Limb (tissue), 2 donors: ENCODE measurements around the gene MYO16.

Source experiments
- DNase-seq, 2 donors: peaks; one replicate each; pipeline ENCODE4 v3.0.0-alpha.2; 2016; ENCODE audit errors: extremely low spot score in 2 of 2

MYO16 gene

DNA sequence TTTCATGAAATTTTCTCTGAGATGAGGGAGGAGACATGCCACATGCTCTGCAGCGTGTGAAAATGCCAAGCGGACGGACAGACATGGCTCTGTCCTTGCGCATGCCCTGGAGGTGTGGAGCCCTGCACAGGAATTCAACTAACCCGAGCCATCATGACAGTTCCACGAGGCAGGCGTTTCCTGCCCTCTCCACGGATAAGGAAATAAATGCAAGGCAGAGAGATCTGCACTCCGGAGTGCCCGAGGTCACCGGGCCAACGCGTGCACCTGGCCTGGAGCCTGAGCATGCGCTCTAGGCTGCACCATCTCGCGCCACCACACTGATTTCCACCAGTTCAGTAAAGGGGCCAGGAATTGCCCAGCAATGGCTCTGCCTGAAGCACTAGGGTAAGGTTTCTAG, 298.2 kb downstream of the MYO16 start:
- DNase-seq: no peak

- DNase-seq: no peak
These were observed 300.3 kb downstream of the MYO16 start for GRCh38 chr13:108929532-108930206.

DNA sequence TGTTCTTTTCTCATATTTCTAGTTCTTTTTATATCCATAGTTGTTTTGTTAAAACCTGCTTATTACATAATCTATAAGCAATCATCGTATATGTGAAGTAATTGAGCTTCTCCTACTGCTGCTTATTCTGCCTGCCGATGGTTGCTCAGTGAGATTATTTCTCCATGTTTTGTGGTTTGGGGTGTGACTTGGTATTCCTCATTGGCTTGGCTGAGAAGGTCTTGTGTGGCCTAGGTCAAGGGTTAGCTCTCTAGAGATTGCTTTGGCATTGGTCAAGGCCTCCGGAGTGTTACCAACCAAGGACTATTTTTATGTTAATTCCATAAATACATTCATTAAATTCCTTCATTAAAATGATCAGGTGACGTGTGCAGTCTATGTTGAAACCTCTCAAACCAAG, 302.8 kb downstream of the MYO16 start:
- DNase-seq: no peak

- peak in 1 of 2 donors; percentile 8 for DNase-seq
These were observed 303.6 kb downstream of the MYO16 start for GRCh38 chr13:108933061-108933460.

DNA sequence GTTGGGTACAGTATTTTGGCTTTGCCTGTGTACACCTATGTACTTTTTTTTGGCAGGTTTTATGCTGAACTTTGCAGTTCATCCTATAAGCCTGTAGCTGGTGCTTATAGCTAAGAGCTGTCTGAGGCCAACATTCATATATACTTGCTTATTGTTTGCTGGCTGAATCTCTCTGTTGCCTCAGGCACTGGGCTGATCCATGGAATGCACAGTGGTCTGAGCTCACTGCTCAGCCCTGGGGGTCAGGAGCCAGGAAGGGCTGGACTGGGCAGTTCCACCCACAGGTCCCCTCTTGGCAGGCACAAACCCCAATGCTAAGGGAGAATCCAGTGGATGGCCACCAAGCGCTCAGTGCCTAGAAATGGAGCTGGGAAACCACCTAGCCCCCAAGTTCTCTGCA, 308.7 kb downstream of the MYO16 start:
- DNase-seq: no peak

GRCh38 chr13:108940121-108940520, 310.7 kb downstream of the MYO16 start:
- no peak for DNase-seq

DNA sequence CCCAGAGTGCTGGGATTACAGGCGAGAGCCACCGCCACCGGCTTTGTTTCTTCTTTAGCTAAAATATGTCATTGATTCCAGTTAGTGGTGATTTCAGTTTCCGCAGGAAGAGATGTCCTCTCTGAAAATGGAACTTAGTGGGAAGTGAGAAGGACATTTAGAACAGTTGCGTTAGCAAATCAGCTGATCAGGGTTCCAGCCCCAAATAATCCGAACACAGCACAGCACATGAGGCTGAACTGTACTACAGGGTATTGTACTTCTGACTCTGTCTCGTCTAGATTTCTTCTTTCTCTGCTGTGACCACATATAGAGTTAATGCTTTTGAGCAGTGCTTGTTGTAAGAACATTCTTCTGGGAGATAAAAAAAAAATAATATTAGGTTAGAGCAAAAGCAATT, 314.4 kb downstream of the MYO16 start:
- no peak for DNase-seq

- DNase-seq: no peak
These were observed 315.3 kb downstream of the MYO16 start for GRCh38 chr13:108944760-108945159.

GRCh38 chr13:108947551-108948030, 318.2 kb downstream of the MYO16 start:
- peak; percentile 41 to 73 for DNase-seq

DNA sequence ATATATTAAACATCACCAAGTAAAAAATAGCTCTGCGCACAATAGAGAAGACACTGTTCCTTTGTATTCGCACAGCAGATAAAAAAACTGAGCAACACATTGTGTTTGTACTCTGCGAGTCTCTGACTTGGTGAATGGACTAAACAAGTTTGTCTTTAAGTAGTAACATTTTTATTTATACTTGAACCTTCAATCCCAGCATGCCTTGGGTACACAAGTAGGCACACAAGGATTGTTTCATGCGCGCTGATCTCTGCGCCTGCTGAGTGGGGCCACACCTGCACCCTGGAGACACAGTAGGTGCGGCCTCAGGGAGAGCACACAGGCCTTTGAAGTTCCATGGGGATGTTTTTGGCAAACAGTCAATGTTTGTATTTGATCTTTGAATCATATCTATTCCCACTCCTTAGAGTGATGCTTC, 318.9 kb downstream of the MYO16 start:
- DNase-seq: no peak

DNA sequence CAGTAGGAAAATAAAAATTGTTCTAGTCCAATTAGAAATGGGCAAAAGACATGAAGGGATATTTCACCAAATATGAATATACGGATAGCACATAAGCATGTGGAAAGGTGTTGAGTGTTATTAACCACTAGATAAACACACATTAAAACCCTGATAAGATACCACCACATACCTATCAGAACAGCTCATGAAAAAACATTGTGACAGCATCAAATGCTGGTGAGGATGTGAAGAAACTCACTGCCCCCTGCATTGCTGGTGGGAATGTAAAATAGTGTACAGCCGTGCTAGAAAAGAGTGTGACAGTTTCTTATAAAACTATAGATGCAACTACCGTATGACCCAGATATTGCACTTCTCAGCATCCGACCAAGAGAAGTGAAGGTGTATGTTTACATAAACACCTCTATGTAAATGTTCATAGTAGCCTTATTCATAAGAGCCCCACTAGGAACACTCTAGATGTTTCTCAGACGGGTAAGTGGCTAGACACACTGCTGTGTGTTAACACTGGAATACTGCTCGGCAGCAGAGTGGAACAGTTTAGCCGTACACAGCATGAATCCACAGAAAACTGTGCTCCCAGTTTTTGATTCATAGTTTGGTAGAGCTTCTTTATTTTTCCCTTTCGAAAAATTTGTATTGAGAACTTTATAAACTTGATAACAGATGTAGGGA, 321.1 kb downstream of the MYO16 start:
- no peak for DNase-seq

DNA sequence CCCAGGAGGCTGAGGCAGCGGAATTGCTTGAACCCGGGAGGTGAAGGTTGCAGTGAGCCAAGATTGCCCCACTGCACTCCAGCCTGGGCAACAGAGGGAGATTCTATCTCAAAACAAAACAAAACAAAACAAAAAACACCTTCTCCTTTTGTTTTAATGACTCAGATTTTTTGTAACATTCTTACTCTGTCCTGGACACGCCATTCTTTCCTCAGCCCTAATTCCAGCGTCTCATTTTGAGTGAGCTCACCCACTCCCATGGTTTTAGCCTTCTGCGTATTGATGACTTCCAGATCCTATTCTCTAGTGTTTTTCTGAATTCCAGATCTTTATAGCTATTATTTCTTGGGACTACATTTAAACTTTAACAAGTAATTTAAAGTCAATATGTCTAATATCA, 326.3 kb downstream of the MYO16 start:
- no peak for DNase-seq

DNA sequence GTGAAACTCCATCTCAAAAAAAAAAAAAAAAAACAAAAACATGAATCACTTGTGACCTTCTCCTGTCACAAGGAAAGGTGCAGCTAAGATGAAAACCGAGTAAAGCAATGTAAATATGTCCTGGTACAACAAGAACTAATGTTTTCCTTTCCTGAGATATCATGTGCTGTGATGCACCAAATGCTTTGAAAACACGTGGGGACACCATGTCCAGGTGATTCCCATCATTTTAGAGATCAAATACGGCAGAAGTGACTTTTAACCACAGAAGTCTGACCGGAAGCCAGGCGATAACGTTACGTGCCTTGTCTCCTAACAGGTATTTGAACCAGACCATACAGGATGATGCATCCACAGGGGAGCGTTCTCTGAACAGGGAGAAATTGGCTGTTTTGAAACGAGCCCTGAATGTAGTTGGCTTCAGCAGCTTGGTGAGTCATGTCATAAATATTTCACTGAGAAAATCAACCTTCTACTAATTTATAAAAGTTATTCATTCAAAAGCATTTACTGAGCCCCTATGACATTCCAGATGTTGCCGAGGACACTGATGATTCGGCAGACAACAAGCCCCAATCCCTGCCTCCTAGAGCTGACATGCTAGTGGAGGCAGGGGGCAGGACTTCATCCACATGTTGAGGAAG, 328.1 kb downstream of the MYO16 start:
- peak in 1 of 2 donors; percentile 33 for DNase-seq

DNA sequence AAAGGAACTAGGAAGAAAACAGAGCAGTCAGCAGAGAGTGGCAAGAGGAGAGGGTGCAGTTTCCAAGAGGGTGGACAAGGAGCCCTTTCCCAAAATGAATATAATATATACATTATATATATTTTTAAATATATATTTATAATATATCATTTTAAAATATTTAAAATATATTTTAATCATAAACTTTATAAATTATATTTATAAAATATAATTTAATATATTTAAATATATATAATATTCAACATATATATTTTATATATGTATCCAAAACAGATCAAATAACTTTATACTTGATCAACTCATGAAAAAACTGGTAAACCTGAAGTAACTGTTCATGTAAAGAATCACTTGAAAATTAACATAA, 328.6 kb downstream of the MYO16 start:
- DNase-seq: no peak

DNA sequence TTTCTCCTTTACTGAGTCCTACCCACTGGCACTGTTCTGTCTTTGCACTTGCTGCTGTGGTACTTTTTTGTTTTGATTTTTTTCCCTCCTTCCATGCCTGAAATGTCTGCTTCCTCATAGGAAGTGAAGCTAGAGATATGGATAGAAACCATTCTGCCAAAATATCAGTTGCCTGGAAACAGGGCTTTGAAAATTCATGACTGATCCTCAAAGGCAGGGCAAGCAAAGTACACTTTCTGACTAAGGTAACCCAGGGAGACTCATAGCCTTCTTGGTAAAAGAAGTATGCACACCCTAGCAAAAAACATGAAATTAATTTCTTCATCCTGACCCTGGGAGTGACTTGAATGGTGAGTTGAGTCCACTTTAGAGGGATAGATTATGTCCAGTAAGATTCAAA, 329.8 kb downstream of the MYO16 start:
- no peak for DNase-seq

GRCh38 chr13:108960006-108960405, 330.6 kb downstream of the MYO16 start:
- no peak for DNase-seq

DNA sequence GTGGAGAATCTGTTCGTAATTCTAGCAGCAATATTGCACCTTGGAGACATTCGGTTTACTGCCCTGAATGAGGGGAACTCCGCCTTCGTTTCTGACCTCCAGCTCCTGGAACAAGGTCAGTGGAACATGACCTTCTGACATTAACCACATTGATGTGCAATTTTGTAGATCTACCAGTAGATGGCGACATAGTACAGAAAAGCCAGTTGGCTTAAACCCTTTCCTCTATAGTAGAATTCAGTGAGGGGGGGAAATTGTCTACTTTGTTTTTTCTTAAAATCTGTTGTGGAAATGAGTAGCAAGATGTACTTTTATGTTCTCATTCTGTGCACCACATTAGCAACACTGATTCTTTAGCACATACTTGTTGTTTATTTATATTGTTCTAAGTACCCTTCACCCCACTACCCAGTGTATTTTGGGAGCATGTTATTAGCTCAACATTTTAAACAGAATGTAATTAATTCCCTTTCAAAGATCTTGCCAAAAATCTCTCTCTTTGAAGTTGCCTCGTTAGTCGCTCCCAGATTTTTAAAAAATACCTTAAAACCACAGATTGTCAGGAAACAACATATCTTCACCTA, 332.2 kb downstream of the MYO16 start:
- peak in 1 of 2 donors; percentile 84 for DNase-seq

- no peak for DNase-seq
These were observed 333.2 kb downstream of the MYO16 start for GRCh38 chr13:108962654-108963053.

- DNase-seq: no peak
These were observed 333.9 kb downstream of the MYO16 start for GRCh38 chr13:108963276-108963810.

DNA sequence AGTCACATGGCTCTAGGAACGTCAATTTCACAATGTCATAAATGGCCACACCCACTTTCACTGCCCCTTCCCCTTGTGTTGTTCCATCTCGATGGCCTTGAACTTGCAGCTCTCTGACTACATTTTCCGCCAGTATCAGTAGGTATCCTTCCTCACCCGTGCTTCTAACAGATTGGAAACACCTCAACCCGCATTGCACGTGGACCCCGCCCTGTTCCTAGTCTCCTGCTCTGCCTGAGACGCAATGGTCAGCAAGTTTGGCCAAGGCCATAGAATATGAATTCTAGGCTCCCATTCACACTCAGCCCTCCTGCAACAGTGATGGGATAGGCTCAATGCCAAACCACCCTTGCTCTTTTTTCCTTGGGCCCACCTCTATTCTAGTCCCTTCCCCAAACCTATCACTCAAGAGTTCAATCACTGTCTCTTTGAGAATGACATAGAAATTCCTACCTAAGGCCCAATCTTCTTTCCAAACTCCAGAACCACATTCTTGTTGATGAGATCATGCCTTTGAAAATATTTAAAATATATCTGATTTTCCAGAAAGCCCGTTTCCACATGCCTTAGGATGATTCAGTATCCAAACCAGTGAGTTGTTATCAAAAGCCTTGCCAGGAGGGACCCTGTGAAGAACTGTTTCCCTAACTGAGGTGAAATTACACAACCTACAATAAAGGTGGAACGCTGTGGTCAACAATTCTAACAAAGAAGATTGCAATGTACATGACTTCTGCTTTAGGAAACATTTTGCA, 334.6 kb downstream of the MYO16 start:
- no peak for DNase-seq

DNA sequence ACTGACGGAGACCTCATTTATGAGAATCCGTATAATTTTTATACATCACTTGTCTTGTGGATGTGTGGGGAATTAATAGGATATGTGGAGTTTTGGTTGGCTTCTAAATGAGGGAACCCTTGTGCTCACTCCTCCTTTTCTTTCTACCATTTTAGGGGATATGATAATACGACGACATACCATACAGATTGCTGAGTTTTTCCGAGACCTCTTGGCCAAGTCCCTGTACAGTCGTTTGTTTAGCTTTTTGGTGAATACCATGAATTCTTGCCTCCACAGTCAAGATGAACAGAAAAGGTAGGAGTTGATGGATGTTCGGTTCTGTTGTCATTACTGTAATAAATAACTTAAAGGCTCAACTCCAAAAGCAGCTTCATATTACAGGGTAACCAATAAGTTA, 335.2 kb downstream of the MYO16 start:
- DNase-seq: no peak
